HepG2 (cell line): ENCODE results near the gene TXNDC11. TPM values are rescaled to one million over a fixed set of nuclear protein-coding genes. Genes with fewer than 3 reads are reported as not detected.
A peak's percentile ranks its signal among the peaks of the same experiment; 100 is the strongest.

Experiments used
- ARHGAP35 ChIP-seq: sonication (generic); formaldehyde crosslinking; IDR thresholded peaks from 2 replicates; pipeline ENCODE4 v1.9.0; 2022; ENCODE audit warnings: mild to moderate bottlenecking, inconsistent platforms, moderate library complexity, missing genetic modification reagents, borderline replicate concordance
- BORCS8-MEF2B ChIP-seq: sonication (generic); formaldehyde crosslinking; IDR thresholded peaks from 2 replicates; pipeline ENCODE4 v1.8.0; 2022; ENCODE audit warnings: mild to moderate bottlenecking, missing genetic modification reagents
- CREBL2 ChIP-seq: sonication (generic); formaldehyde crosslinking; IDR thresholded peaks from 2 replicates; pipeline ENCODE4 v1.8.1; 2023; ENCODE audit warnings: missing genetic modification reagents, mild to moderate bottlenecking, borderline replicate concordance
- FOXC1 ChIP-seq: sonication (generic); formaldehyde crosslinking; IDR thresholded peaks from 2 replicates; pipeline ENCODE4 v1.8.0; 2022; ENCODE audit warnings: mild to moderate bottlenecking, missing genetic modification reagents, borderline replicate concordance
- GABPA ChIP-seq, 2 experiments: IDR thresholded peaks; 2 replicates each; pipeline ENCODE4 v1.6.1; 2011 to 2016; ENCODE audit warnings: low read depth in 2 of 2, low read length in 1 of 2, missing biosample characterization in 1 of 2, missing genetic modification characterization in 1 of 2
- GLMP ChIP-seq: sonication (generic); formaldehyde crosslinking; IDR thresholded peaks from 2 replicates; pipeline ENCODE4 v1.9.0; 2021; ENCODE audit warnings: missing genetic modification reagents, mild to moderate bottlenecking, borderline replicate concordance
- HDAC2 ChIP-seq: sonication (generic); formaldehyde crosslinking; IDR thresholded peaks from 2 replicates; pipeline ENCODE4 v1.4.0; 2020; ENCODE audit warnings: missing genetic modification reagents
- HNRNPL ChIP-seq: fragments of 200-400 bp; formaldehyde crosslinking; IDR thresholded peaks from 2 replicates; pipeline ENCODE4 v1.6.1; 2017; ENCODE audit warnings: mild to moderate bottlenecking, low read depth, low read length
- JUND ChIP-seq: sonication (generic); formaldehyde crosslinking; IDR thresholded peaks from 2 replicates; pipeline ENCODE4 v1.8.0; 2022; ENCODE audit warnings: mild to moderate bottlenecking, missing genetic modification reagents
- MIER3 ChIP-seq: IDR thresholded peaks from 2 replicates; pipeline ENCODE4 v1.6.1; 2016; ENCODE audit warnings: missing compliant biosample characterization, borderline replicate concordance
- MYPOP ChIP-seq: sonication (generic); formaldehyde crosslinking; IDR thresholded peaks from 2 replicates; pipeline ENCODE4 v1.8.1; 2023; ENCODE audit warnings: mild to moderate bottlenecking, moderate library complexity, missing genetic modification reagents
- RNF2 ChIP-seq: fragments of 450-650 bp; conservative IDR thresholded peaks from 2 replicates; pipeline ENCODE4 v1.6.1; 2016; ENCODE audit warnings: low read depth
- ZNF205 ChIP-seq: IDR thresholded peaks from 2 replicates; pipeline ENCODE4 v1.6.1; 2018; ENCODE audit warnings: missing biosample characterization, missing genetic modification reagents
- ZNF235 ChIP-seq: sonication (generic); formaldehyde crosslinking; IDR thresholded peaks from 2 replicates; pipeline ENCODE4 v1.8.1; 2023; ENCODE audit warnings: mild to moderate bottlenecking, missing genetic modification reagents, borderline replicate concordance
- ZNF292 ChIP-seq: sonication (generic); formaldehyde crosslinking; IDR thresholded peaks from 2 replicates; pipeline ENCODE4 v1.8.1; 2022; ENCODE audit warnings: mild to moderate bottlenecking, low read depth, missing genetic modification reagents, borderline replicate concordance
- ZNF576 ChIP-seq: sonication (generic); formaldehyde crosslinking; IDR thresholded peaks from 2 replicates; pipeline ENCODE4 v1.4.0; 2020; ENCODE audit warnings: mild to moderate bottlenecking, missing genetic modification reagents
- ZNF597 ChIP-seq: sonication (generic); formaldehyde crosslinking; IDR thresholded peaks from 2 replicates; pipeline ENCODE4 v1.5.0; 2020; ENCODE audit warnings: missing genetic modification reagents
- ZNF878 ChIP-seq: sonication (generic); formaldehyde crosslinking; IDR thresholded peaks from 2 replicates; pipeline ENCODE4 v1.8.1; 2023; ENCODE audit warnings: mild to moderate bottlenecking, missing genetic modification reagents, moderate library complexity
- ZUFSP ChIP-seq: sonication (generic); formaldehyde crosslinking; IDR thresholded peaks from 2 replicates; pipeline ENCODE4 v1.9.0; 2021; ENCODE audit warnings: missing genetic modification reagents, mild to moderate bottlenecking, borderline replicate concordance
- polyA plus RNA-seq, 8 experiments: library from polyadenylated mRNA; depleted of rRNA in 3 of 8; stranded (reverse) in 7 of 8; unstranded in 1 of 8; fragments of >200 nt; fragmentation: Illumina TruSeq in 4 of 8; extraction: Trizol in 4 of 8; gene quantifications; 2 replicates each; pipeline versions ENCODE4 v1.2.1 to v1.2.3, GENCODE V29; 2011 to 2016; ENCODE audit warnings: low read depth in 4 of 8, missing spikeins in 1 of 8, mixed read lengths in 1 of 8; ENCODE audit not compliant: insufficient read depth in 1 of 8
- total RNA-seq, 5 experiments: library from RNA; depleted of rRNA; stranded (reverse); fragments of >200 nt; fragmentation: Illumina TruSeq; extraction: Trizol; gene quantifications; 2 replicates each; pipeline ENCODE4 v1.2.3, GENCODE V29; 2016; ENCODE audit warnings: low read depth in 1 of 5

The TXNDC11 gene
- total and polyA plus RNA-seq, 2 of the 13 experiments (the other 11 are each of a cell fraction or from before 2014, with no cell fraction given) = 74.9 to 123 TPM

- TF ChIP-seq ZUFSP (CRISPR knock-in tag) (no peak), HDAC2 (CRISPR knock-in tag) (peak; percentile 78), ZNF576 (CRISPR knock-in tag) (0 out of 2 replicates have a peak, but pooled peaks have one; percentile 9), MIER3 (CRISPR knock-in tag) (peak; percentile 82), GLMP (peak; percentile 77; the same call in 1 of the 2 replicates), ZNF292 (CRISPR knock-in tag) (no peak), BORCS8-MEF2B (CRISPR knock-in tag) (peak; percentile 87), ZNF878 (no peak), HNRNPL (peak; percentile 60), FOXC1 (CRISPR knock-in tag) (peak; percentile 70), JUND (CRISPR knock-in tag) (peak; percentile 63; the same call in 1 of the 2 replicates), RNF2 (peak; percentile 67; the same call in 1 of the 2 replicates), MYPOP (CRISPR knock-in tag) (peak; percentile 85; the same call in 1 of the 2 replicates), ARHGAP35 (no peak; the same call in 1 of the 2 replicates), GABPA (IDR thresholded peaks at IDR 0.05; ENCODE audit: low read depth, low read length) (no peak), GABPA (CRISPR knock-in tag; IDR thresholded peaks at IDR 0.05; ENCODE audit: low read depth) (0 out of 2 replicates have a peak, but pooled peaks have one; percentile 23), CREBL2 (CRISPR knock-in tag) (peak; percentile 27; the same call in 1 of the 2 replicates), ZNF597 (no peak), ZNF205 (CRISPR knock-in tag) (peak; percentile 82; the same call in 1 of the 2 replicates), ZNF235 (CRISPR knock-in tag) (peak; percentile 91)
Observed at GRCh38 chr16:11742536-11743307, at the start of gene TXNDC11 (continued).
